A549 treated with Mapracorat at 1 μM for 4 hours (cell line): Measurements from ENCODE around the gene ATRNL1. TPM values are rescaled to one million over a fixed set of nuclear protein-coding genes. Genes with fewer than 3 reads are reported as not detected.

ENCODE experiments used
- total RNA-seq: library from RNA; stranded (reverse); fragments of 200-300 nt; extraction: Qiagen RNA extraction; gene quantifications from 5 replicates; pipeline ENCODE4 v1.2.3, GENCODE V29; 2022

ATRNL1 gene
- total RNA-seq: 0.14 to 0.58 TPM (median 0.29 TPM) in 5 replicates

GRCh38 chr10:115093286-115093775 is at the start of gene ATRNL1:
ATRNL1 (plus strand) TSS chr10:115093365; CDS start chr10:115093751, 386 bp downstream.

Other genes with a start within 250 kb of the ATRNL1 start
- gene TRUB1, start 155.2 kb upstream of the ATRNL1 start, total RNA-seq: 13.2 to 15.1 TPM (median 14.8 TPM) in 5 replicates